Mesenchymal stem cell (in vitro differentiated cells and primary cell): ENCODE results near the gene ZNF627.
A peak's percentile ranks its signal among the peaks of the same experiment; 100 is the strongest.
"Not testable (repeated sequence)": the region's sequence is repeated elsewhere in the genome, so short reads cannot be mapped to it uniquely, and the experiment has no call there.

Experiments used
- DNase-seq: peaks from one replicate; pipeline ENCODE4 v3.0.0-alpha.2; 2013
- H2AFZ ChIP-seq: one replicate; pipeline ENCODE4 v1.6.1; 2013; ENCODE audit warnings: low read depth, mild to moderate bottlenecking, control low read depth, inconsistent platforms, low read length, moderate library complexity
- H2AK5ac ChIP-seq: 2 replicates; pipeline ENCODE4 v1.6.1; 2013; ENCODE audit warnings: low read length, moderate library complexity, mild to moderate bottlenecking, inconsistent platforms; ENCODE audit not compliant: severe bottlenecking
- H2BK120ac ChIP-seq: one replicate; pipeline ENCODE4 v1.6.1; 2013; ENCODE audit warnings: low read depth, mild to moderate bottlenecking, inconsistent platforms, low read length, moderate library complexity
- H2BK12ac ChIP-seq, 2 experiments: one replicate each; pipeline ENCODE4 v1.6.1; 2013; ENCODE audit warnings: inconsistent platforms in 2 of 2, low read length in 2 of 2, mild to moderate bottlenecking in 2 of 2, moderate library complexity in 2 of 2, control low read depth in 1 of 2
- H2BK15ac ChIP-seq: one replicate; pipeline ENCODE4 v1.6.1; 2013; ENCODE audit warnings: mild to moderate bottlenecking, low read depth, inconsistent platforms; ENCODE audit not compliant: poor library complexity, severe bottlenecking
- H2BK5ac ChIP-seq: 2 replicates; pipeline ENCODE4 v1.6.1; 2013; ENCODE audit warnings: low read depth, mild to moderate bottlenecking, low read length, control low read depth, inconsistent platforms; ENCODE audit not compliant: poor library complexity, severe bottlenecking
- H3K14ac ChIP-seq, 2 experiments: one replicate each; pipeline ENCODE4 v1.6.1; 2013; ENCODE audit warnings: inconsistent platforms in 2 of 2, low read length in 2 of 2, control low read depth in 1 of 2, mild to moderate bottlenecking in 1 of 2, moderate library complexity in 1 of 2
- H3K18ac ChIP-seq, 2 experiments: one replicate each; pipeline ENCODE4 v1.6.1; 2013; ENCODE audit warnings: inconsistent platforms in 2 of 2, low read length in 2 of 2, control low read depth in 1 of 2, low read depth in 1 of 2, mild to moderate bottlenecking in 1 of 2
- H3K23ac ChIP-seq, 2 experiments: one replicate each; pipeline ENCODE4 v1.6.1; 2013; ENCODE audit warnings: inconsistent platforms in 2 of 2, low read length in 2 of 2, mild to moderate bottlenecking in 2 of 2, moderate library complexity in 2 of 2, control low read depth in 1 of 2
- H3K27ac ChIP-seq: 2 replicates; pipeline ENCODE4 v1.5.1; 2013; ENCODE audit warnings: mild to moderate bottlenecking, moderate library complexity, low read length, control low read depth, inconsistent platforms; ENCODE audit not compliant: poor library complexity, severe bottlenecking
- H3K27me3 ChIP-seq, 2 experiments: 2 replicates each; pipeline versions ENCODE4 v1.6.1 to v1.7.0; 2013; ENCODE audit warnings: low read length in 2 of 2, mild to moderate bottlenecking in 2 of 2, moderate library complexity in 2 of 2, control low read depth in 1 of 2, inconsistent platforms in 1 of 2; ENCODE audit not compliant: control insufficient read depth in 1 of 2, insufficient read depth in 1 of 2
- H3K36me3 ChIP-seq, 2 experiments: 2 replicates each; pipeline versions ENCODE4 v1.6.1 to v1.7.0; 2013; ENCODE audit warnings: low read length in 2 of 2, control low read depth in 1 of 2, inconsistent platforms in 1 of 2, low read depth in 1 of 2, mild to moderate bottlenecking in 1 of 2; ENCODE audit not compliant: insufficient read depth in 2 of 2, control insufficient read depth in 1 of 2
- H3K4ac ChIP-seq, 2 experiments: one replicate each; pipeline ENCODE4 v1.6.1; 2013; ENCODE audit warnings: inconsistent platforms in 2 of 2, low read length in 2 of 2, mild to moderate bottlenecking in 2 of 2, moderate library complexity in 2 of 2, control low read depth in 1 of 2, low read depth in 1 of 2
- H3K4me1 ChIP-seq: 2 replicates; pipeline ENCODE4 v1.6.1; 2013; ENCODE audit warnings: low read depth, low read length, control low read depth; ENCODE audit not compliant: control insufficient read depth, insufficient read depth
- H3K4me2 ChIP-seq: 2 replicates; pipeline ENCODE4 v1.6.1; 2013; ENCODE audit warnings: low read length, mild to moderate bottlenecking, inconsistent platforms; ENCODE audit not compliant: poor library complexity, severe bottlenecking
- H3K4me3 ChIP-seq, 2 experiments: 2 replicates each; pipeline versions ENCODE4 v1.5.1 to v1.7.0; 2013; ENCODE audit warnings: low read length in 2 of 2, mild to moderate bottlenecking in 2 of 2, control low read depth in 1 of 2, low read depth in 1 of 2; ENCODE audit not compliant: insufficient read depth in 1 of 2
- H3K79me1 ChIP-seq: replicated peaks from 2 replicates; pipeline ENCODE4 v1.6.1; 2013; ENCODE audit warnings: mild to moderate bottlenecking, control low read depth, low read length, inconsistent platforms; ENCODE audit not compliant: poor library complexity, severe bottlenecking
- H3K9ac ChIP-seq: 2 replicates; pipeline ENCODE4 v1.7.0; 2013; ENCODE audit warnings: mild to moderate bottlenecking, low read length, moderate library complexity
- H3K9me3 ChIP-seq: 2 replicates; pipeline ENCODE4 v1.7.0; 2013; ENCODE audit warnings: mild to moderate bottlenecking, low read length; ENCODE audit not compliant: control insufficient read depth
- H4K8ac ChIP-seq: one replicate; pipeline ENCODE4 v1.6.1; 2013; ENCODE audit warnings: inconsistent platforms, mild to moderate bottlenecking, low read length, moderate library complexity
- H4K91ac ChIP-seq: one replicate; pipeline ENCODE4 v1.6.1; 2013; ENCODE audit warnings: mild to moderate bottlenecking, low read length, inconsistent platforms
- WGBS: methylation state at CpG from one replicate; pipeline ENCODE4 v1.1.7; 2013; ENCODE audit warnings: mixed read lengths; 5-methylcytosine and 5-hydroxymethylcytosine counted together

ZNF627 gene

GRCh38 chr19:11624069-11624463 lies 26.8 kb downstream of the ZNF627 start:
- H3K79me1 ChIP-seq, result peaks cover 8% of the 10 kb centered on the region
- no peak overlapping the region for H3K23ac ChIP-seq
- H3K4me2 ChIP-seq, result no peak overlapping the region
- no peak overlapping the region for H3K27ac ChIP-seq
- peak; percentile 46 for DNase-seq
- no peak overlapping the region for H2AK5ac ChIP-seq
- no peak overlapping the region for H2BK120ac ChIP-seq
- peaks cover 2% of the 10 kb centered on the region for H3K4me1 ChIP-seq
- no peak overlapping the region for H2AFZ ChIP-seq
- H3K4me3 ChIP-seq, result peak overlapping the region in 1 of 2 experiments; percentile 77
- H3K9ac ChIP-seq, result peak overlapping the region; percentile 72
- no peak overlapping the region for H3K4ac ChIP-seq
- no peak overlapping the region for H4K91ac ChIP-seq
- no peak overlapping the region for H4K8ac ChIP-seq
- H3K14ac ChIP-seq, result no peak overlapping the region
- peaks cover 0 to 7% of the 10 kb centered on the region in 2 experiments for H3K27me3 ChIP-seq
- H2BK5ac ChIP-seq, result no peak overlapping the region
- WGBS, result 60% methylated on average over 4 of the region's 4 CpGs
- no peak overlapping the region for H3K18ac ChIP-seq
- peaks cover 21 to 27% of the 10 kb centered on the region in 2 experiments for H3K36me3 ChIP-seq
- H3K9me3 ChIP-seq, result peaks cover 18% of the 10 kb centered on the region
- H2BK15ac ChIP-seq, result no peak overlapping the region
- H2BK12ac ChIP-seq, result no peak overlapping the region

DNA sequence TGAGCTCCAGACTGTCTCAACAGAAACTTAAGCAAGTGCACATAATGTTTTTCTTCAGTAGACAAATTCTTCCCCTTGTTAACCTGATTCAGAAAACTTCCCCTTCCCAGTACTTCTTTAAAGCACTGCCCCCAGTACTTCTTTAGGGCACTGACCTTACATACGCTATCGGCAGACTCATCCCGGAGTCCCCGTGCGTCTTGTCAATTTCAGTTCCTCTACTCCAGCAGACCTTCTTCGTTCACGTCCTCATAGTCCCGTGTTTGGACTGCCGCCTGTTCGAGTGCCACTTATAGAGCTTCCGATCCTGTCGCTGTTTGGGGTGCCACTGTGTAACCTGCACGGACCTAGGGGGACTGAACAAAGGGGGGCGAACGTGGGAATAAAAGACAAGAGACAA lies 29.0 kb downstream of the ZNF627 start:
- H4K91ac ChIP-seq, result no peak overlapping the region
- no peak overlapping the region for H3K4ac ChIP-seq
- H3K27me3 ChIP-seq, result peaks cover 0 to 12% of the 10 kb centered on the region in 2 experiments
- no peak overlapping the region for H2BK120ac ChIP-seq
- H4K8ac ChIP-seq, result no peak overlapping the region
- H2BK12ac ChIP-seq, result no peak overlapping the region
- H2AFZ ChIP-seq, result no peak overlapping the region
- H3K9me3 ChIP-seq, result no peaks in the 10 kb centered on the region
- peaks cover 2% of the 10 kb centered on the region for H3K4me1 ChIP-seq
- WGBS, result 87% methylated on average over 15 of the region's 15 CpGs
- H3K23ac ChIP-seq, result no peak overlapping the region
- H2BK5ac ChIP-seq, result no peak overlapping the region
- H3K27ac ChIP-seq, result no peak overlapping the region
- no peak overlapping the region for H3K14ac ChIP-seq
- peaks cover 3% of the 10 kb centered on the region for H3K79me1 ChIP-seq
- H2AK5ac ChIP-seq, result no peak overlapping the region
- no peak overlapping the region for H2BK15ac ChIP-seq
- no peak overlapping the region for H3K4me2 ChIP-seq
- H3K36me3 ChIP-seq, result peaks cover 0 to 7% of the 10 kb centered on the region in 2 experiments
- H3K18ac ChIP-seq, result no peak overlapping the region
- no peak overlapping the region for H3K4me3 ChIP-seq
- DNase-seq, result no peak
- H3K9ac ChIP-seq, result no peak overlapping the region

- H3K79me1 ChIP-seq, result no peaks in the 10 kb centered on the region
- H2AK5ac ChIP-seq, result no peak overlapping the region
- no peak overlapping the region for H2BK120ac ChIP-seq
- no peaks in the 10 kb centered on the region for H3K36me3 ChIP-seq
- H3K14ac ChIP-seq, result no peak overlapping the region
- H3K27ac ChIP-seq, result no peak overlapping the region
- H3K9ac ChIP-seq, result no peak overlapping the region
- no peak overlapping the region for H3K4ac ChIP-seq
- no peaks in the 10 kb centered on the region for H3K4me1 ChIP-seq
- H2AFZ ChIP-seq, result no peak overlapping the region
- no peak for DNase-seq
- no peak overlapping the region for H2BK15ac ChIP-seq
- WGBS, result 86% methylated on average over 9 of the region's 9 CpGs
- no peak overlapping the region for H3K4me2 ChIP-seq
- H3K18ac ChIP-seq, result no peak overlapping the region
- peaks cover 0 to 5% of the 10 kb centered on the region in 2 experiments for H3K27me3 ChIP-seq
- H2BK12ac ChIP-seq, result no peak overlapping the region
- no peaks in the 10 kb centered on the region for H3K9me3 ChIP-seq
- no peak overlapping the region for H4K8ac ChIP-seq
- no peak overlapping the region for H4K91ac ChIP-seq
- H3K23ac ChIP-seq, result no peak overlapping the region
- no peak overlapping the region for H2BK5ac ChIP-seq
- no peak overlapping the region for H3K4me3 ChIP-seq
Measured at GRCh38 chr19:11633223-11633622, 35.9 kb downstream of the ZNF627 start.

- not testable (repeated sequence) for H3K36me3 ChIP-seq, H4K91ac ChIP-seq, DNase-seq, H3K27me3 ChIP-seq, H2AFZ ChIP-seq, H3K27ac ChIP-seq, H3K4ac ChIP-seq, H3K23ac ChIP-seq, H3K4me3 ChIP-seq, H3K9me3 ChIP-seq, H3K14ac ChIP-seq, H2BK5ac ChIP-seq, H3K4me1 ChIP-seq, H3K79me1 ChIP-seq, H2AK5ac ChIP-seq, H3K9ac ChIP-seq, H2BK12ac ChIP-seq, H3K4me2 ChIP-seq, H2BK120ac ChIP-seq, H4K8ac ChIP-seq, H3K18ac ChIP-seq, H2BK15ac ChIP-seq
- WGBS, result 87% methylated on average over 1 of the region's 3 CpGs
Measured at GRCh38 chr19:11634018-11634662, 36.9 kb downstream of the ZNF627 start.
